K562 (cell line): ENCODE data around the gene ZNF705A. TPM values are rescaled to one million over a fixed set of nuclear protein-coding genes. Genes with fewer than 3 reads are reported as not detected.
A peak's percentile ranks its signal among the peaks of the same experiment; 100 is the strongest.

Source experiments
- CTCF ChIP-seq, 3 experiments: IDR thresholded peaks in 2 of 3; conservative IDR thresholded peaks in 1 of 3; 2 replicates each; pipeline ENCODE4 v1.5.1; 2011 to 2012; ENCODE audit warnings: low read length in 3 of 3, mild to moderate bottlenecking in 3 of 3, control low read depth in 2 of 3, improper control_type of control experiment in 1 of 3, inconsistent platforms in 1 of 3, low read depth in 1 of 3, mixed read lengths in 1 of 3, moderate library complexity in 1 of 3; ENCODE audit not compliant: insufficient read depth in 2 of 3
- DEAF1 ChIP-seq: fragments of 450-650 bp; formaldehyde crosslinking; IDR thresholded peaks from 2 replicates; pipeline ENCODE4 v1.4.0; 2020; ENCODE audit warnings: mild to moderate bottlenecking, moderate library complexity
- DPF2 ChIP-seq: fragments of 450-650 bp; IDR thresholded peaks from 2 replicates; pipeline ENCODE4 v1.6.1; 2016
- L3MBTL2 ChIP-seq: fragments of 450-650 bp; IDR thresholded peaks from 2 replicates; pipeline ENCODE4 v1.6.1; 2016; ENCODE audit warnings: mild to moderate bottlenecking, moderate library complexity
- RAD21 ChIP-seq, 2 experiments: fragments of 250-450 bp in 1 of 2; fragments of 450-650 bp in 1 of 2; sonication (Bioruptor Pico) in 1 of 2; formaldehyde crosslinking in 1 of 2; IDR thresholded peaks in 1 of 2; conservative IDR thresholded peaks in 1 of 2; 2 replicates each; pipeline versions ENCODE4 v1.4.0 to v1.8.0; 2020 to 2022; ENCODE audit warnings: mild to moderate bottlenecking in 2 of 2, moderate library complexity in 1 of 2
- RFX5 ChIP-seq: IDR thresholded peaks from 2 replicates; pipeline ENCODE4 v1.6.1; 2011; ENCODE audit warnings: low read depth, mild to moderate bottlenecking, improper control_type of control experiment, low read length
- RREB1 ChIP-seq: fragments of 250-450 bp; sonication (Bioruptor Pico); IDR thresholded peaks from 2 replicates; pipeline ENCODE4 v1.4.0; 2020
- TEAD4 ChIP-seq, 2 experiments: sonication (generic) in 1 of 2; formaldehyde crosslinking in 1 of 2; IDR thresholded peaks; 2 replicates each; pipeline versions ENCODE4 v1.6.1 to v1.8.0; 2012 to 2022; ENCODE audit warnings: borderline replicate concordance in 1 of 2, inconsistent platforms in 1 of 2, low read length in 1 of 2, mild to moderate bottlenecking in 1 of 2, missing genetic modification reagents in 1 of 2
- polyA plus RNA-seq, 8 experiments: library from polyadenylated mRNA; depleted of rRNA in 4 of 8; stranded (reverse) in 5 of 8; unstranded in 3 of 8; fragments of >200 nt; fragmentation: Nextera tagmentation in 2 of 8; fragmentation: Illumina TruSeq in 1 of 8; extraction: Ambion mirVana in 2 of 8; extraction: Trizol in 1 of 8; gene quantifications; 2 replicates each; pipeline versions ENCODE4 v1.2.1 to v1.2.3, GENCODE V29; 2011 to 2014; ENCODE audit warnings: inconsistent platforms in 1 of 8, missing spikeins in 1 of 8
- total RNA-seq, 7 experiments: library from RNA; depleted of rRNA in 6 of 7; stranded (reverse); fragments of >200 nt in 6 of 7; fragmentation: Illumina TruSeq in 2 of 7; extraction: Trizol in 2 of 7; gene quantifications; 2 replicates each; pipeline versions ENCODE4 v1.2.1 to v1.2.3, GENCODE V29; 2011 to 2021; ENCODE audit warnings: low replicate concordance in 1 of 7

Gene ZNF705A
- total and polyA plus RNA-seq, 9 of the 15 experiments (the other 6 are each of a cell fraction or from before 2014, with no cell fraction given) = not detected

GRCh38 chr12:8108808-8109398 lies 47.9 kb upstream of the ZNF705A start (continued):
- TF ChIP-seq RREB1 (no peak), DEAF1 (CRISPR knock-in tag) (peak; percentile 80), TEAD4 (IDR thresholded peaks at IDR 0.05; ENCODE audit: low read length) (peak; percentile 33; the same call in 1 of the 2 replicates), TEAD4 (CRISPR knock-in tag; IDR thresholded peaks at IDR 0.05; ENCODE audit: borderline replicate concordance) (no peak), RAD21 (CRISPR knock-in tag; conservative IDR thresholded peaks at IDR 0.05 in 1 of 2, IDR thresholded peaks at IDR 0.05 in 1 of 2) (peak; percentile 91 to 94), DPF2 (no peak), RFX5 (no peak), L3MBTL2 (no peak), CTCF (IDR thresholded peaks at IDR 0.05 in 2 of 3, conservative IDR thresholded peaks at IDR 0.05 in 1 of 3; ENCODE audit: insufficient read depth in 2 of 3, low read depth in 1 of 3, low read length in 3 of 3) (peak; percentile 85 to 94 (median 94))
- TF ChIP-seq, all 486 proteins: peak for 11
